ENCODE measurements around the gene PRPF6. TPM values are rescaled to one million over a fixed set of nuclear protein-coding genes. Genes with fewer than 3 reads are reported as not detected.

PRPF6 gene
- total RNA-seq, 1 donor from 2014 or later, result 39.7 TPM

DNA sequence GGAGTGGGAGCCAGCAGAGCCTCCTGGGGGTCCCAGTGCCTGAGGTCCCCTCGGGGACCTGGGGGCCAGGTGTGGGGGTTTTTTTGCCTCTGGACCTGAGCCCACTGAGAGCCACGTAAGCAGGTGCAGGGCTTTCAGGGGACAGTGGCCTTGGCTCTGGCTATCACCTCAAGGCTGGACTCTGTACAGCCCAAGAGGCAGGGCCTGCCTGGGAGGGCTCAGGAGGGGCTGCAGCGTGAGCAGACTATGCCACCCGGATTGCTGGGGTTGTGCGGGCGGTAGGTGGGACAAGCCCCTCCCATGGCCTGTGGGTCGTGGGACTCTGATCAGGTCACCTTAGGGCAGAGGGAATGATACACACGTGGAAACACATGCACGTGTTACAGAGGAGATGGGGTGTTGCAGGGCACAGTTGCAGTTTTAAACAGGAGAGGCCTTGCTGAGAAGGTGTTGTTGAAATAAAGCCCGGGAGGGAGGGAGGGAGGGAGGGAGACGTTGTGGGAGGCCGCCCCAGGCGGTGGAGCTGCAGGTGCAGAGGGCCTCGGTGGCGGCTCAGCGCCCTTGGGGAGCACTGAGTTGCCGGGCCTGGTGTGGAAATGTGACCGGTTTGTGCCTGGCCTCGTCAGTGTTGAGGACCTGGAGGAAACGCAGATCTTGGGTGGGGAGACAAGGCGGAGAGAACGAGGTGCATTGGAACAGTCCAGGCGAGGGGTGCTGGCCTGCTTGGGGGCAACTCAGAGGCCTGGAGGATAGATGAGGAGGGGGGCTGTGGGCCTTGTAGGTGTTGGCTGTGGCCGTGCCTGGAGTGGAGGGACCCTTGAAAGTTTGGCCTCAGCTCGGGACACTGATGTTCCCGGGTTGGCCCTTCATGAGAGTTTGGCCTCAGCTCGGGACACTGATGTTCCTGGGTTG is 84.4 kb downstream of the PRPF6 start:
- no peak for ATAC-seq

DNA sequence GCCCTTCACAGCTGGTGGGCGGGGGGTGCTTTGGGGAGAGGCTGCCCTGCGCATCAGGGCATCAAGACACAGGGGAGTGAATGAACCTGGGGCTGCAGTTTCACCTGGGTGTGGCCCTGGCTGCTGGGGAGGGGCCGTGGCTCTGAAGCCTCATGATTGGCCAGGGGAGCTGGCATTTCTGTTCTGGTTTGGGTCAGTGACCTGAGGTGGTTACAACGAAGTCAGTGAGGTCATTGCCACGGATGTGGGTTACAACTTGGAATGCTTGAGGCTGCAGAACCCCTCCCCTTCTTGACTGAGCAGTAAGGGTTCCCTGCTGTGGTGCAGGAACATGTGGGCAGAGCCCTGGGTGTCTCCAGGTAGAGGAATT is 85.0 kb downstream of the PRPF6 start:
- no peak for ATAC-seq

- no peak for ATAC-seq
Observed at GRCh38 chr20:64067005-64067632, 86.2 kb downstream of the PRPF6 start.

- ATAC-seq, result no peak
Observed at GRCh38 chr20:64067733-64068307, 86.9 kb downstream of the PRPF6 start.

- ATAC-seq, result no peak
Observed at GRCh38 chr20:64068386-64069208, 87.7 kb downstream of the PRPF6 start.

GRCh38 chr20:64069209-64069613 is 88.3 kb downstream of the PRPF6 start:
- ATAC-seq, result no peak

- no peak for ATAC-seq
Observed at GRCh38 chr20:64069614-64070243, 88.8 kb downstream of the PRPF6 start.

DNA sequence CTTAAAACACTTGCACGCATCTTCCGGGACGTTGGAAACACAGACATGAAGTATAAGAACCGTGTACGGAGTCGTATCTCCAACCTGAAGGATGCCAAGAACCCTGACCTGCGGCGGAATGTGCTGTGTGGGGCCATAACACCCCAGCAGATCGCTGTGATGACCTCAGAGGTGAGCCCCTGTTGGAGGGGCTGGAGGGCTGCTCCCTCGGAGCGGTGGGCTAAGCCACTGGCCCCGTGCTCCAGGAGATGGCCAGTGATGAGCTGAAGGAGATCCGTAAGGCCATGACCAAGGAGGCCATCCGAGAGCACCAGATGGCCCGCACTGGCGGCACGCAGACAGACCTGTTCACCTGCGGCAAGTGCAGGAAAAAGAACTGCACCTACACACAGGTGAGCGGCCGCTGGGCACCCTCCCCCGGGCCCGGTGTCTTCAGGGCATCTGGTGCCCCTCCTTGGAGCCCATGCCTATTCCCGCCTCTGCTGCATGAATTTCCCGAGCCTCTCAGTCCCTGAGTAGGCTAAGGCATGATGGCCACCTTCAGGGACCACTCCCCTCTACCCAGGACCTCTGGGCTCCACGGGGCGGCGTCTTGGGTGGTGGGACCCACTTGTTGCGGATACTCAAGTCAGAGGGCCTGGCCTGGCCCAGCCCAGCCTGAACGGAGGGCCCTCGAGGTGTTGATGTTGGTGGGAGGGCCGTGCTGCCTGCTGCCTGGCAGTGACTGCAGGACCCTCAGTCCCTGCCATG is 89.5 kb downstream of the PRPF6 start:
- no peak for ATAC-seq

GRCh38 chr20:64071341-64072332 is 90.7 kb downstream of the PRPF6 start:
- no peak for ATAC-seq

DNA sequence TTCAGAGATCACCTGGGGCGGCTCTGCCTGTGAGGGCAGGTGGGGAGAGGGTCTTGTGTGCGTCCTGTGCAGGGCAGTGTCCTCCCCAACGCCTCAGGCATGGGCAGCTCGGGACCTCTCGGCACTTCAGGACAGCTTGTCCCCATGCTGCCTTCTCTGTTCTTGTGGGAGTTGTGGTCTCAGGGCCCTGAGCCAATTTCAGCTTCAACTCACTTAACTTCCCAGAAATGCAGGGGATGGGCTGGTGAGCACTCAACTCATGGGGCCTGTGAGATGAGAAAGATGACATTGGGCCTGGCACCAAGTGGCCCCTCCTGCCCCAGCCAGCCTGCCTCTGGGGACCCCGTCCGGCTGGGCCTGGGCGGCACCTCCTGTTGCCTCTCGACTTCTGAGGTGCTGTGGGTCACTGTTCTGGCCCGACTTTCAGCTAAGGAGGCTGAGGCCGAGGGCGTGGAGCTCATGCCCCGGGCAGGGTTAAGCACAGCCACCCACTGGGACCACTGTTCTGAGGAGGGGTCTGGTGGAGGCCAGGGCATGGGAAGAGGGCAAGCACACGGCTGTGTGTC is 91.6 kb downstream of the PRPF6 start:
- ATAC-seq, result no peak

DNA sequence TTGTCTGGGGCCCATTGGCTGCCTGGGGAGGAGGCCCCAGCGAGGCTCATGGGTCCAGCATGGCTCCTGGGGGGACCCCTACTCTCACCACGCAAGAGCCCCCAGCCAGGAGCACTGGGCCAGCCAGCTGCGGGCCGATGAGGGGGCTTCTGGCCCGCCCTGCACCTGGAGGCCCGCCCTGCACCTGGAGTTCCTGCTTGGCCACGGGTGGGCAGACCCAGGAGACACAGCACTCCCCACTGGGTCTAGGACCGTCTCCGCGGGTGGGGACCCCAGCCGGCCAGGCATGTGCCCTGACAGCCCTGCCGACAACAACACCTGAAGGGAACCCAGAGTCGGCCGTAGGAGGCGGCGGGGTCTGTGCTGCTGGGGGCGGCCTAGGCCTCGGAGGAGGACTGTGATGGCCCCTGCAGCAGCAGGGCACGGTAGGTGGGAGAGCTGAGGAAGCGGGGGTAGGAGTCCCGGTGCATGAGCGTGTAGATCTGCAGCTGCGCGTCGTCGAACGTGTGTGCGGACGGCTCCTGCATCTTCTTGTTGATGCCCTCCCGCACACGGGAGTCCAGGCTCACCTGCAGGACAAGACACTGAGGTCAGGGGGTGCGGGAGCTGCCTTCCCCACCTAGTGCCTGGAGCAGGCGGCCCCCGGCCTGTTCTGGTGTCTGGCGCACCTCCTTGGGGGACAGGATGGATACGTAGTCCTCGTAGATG is 92.7 kb downstream of the PRPF6 start:
- no peak for ATAC-seq

GRCh38 chr20:64074184-64074789 is 93.4 kb downstream of the PRPF6 start:
- peak; percentile 11 for ATAC-seq

GRCh38 chr20:64074963-64075362 is 94.0 kb downstream of the PRPF6 start:
- no peak for ATAC-seq

GRCh38 chr20:64075556-64075955 is 94.6 kb downstream of the PRPF6 start:
- no peak for ATAC-seq

DNA sequence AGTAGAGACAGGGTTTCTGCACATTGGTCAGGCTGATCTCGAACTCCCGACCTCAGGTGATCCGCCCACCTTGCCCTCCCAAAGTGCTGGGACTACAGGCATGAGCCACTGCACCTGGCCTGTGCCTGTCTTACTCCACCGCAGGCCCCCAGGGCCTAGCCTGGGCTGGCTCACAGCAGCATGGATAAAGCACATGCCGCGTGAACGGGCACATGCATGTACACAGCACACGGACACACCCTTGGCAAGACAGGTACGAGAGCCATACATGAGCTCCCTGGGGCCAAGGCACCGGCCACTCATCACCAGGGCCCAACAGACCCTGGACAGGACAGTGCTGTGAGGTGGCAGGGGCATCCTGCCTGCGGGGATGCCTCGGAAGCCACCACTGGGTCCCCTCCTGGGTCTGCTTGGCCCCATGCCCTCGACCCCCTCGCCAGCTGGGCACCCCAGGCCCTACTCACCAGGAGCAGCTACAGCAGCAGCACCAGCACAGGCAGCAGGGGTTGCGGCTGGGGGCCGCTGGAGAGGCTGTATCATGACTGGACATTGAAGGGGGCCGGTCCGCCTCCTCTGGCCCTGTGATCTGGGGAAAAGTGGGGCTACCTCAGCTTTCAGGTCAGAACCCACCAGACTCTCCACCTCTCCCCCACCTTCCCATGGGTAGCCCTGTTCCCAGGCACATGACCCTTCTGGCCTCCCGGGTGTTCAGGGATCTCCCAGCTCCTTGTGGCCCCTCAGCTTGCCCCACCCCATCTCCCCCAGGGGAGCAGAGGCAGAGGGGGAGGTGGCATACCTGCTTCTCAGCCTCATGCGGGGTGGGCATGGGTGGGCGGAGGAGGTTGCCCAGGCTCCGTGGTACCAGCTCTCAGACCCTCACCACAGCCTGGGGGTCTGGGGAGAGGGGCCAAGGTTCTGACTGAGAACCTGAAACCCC is 95.4 kb downstream of the PRPF6 start:
- no peak for ATAC-seq

DNA sequence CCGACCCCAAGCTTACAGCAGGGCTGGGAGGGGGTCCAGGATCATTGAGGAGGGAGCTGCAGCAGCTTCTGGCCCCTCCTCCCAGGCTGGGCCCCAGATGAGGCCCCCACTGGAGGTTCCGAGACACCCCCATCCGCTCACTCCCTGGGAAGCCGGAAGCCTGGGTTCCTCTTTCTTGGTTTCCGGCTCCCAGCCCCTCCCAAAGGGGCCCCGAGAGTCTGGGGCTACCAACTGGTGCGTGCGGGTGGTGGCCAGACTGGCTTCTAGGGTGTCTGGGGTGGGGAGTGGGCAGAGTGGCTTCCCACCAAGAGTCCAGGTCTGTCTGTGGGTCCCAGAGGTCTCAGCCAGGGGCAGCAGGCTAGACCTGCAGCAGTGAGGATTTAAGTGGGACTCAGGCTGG is 96.2 kb downstream of the PRPF6 start:
- peak; percentile 1 for ATAC-seq

- no peak for ATAC-seq
Observed at GRCh38 chr20:64077541-64077875, 96.6 kb downstream of the PRPF6 start.

Measured in esophagus mucosa (tissue), 1 donor.